BJ (cell line): ENCODE data around the gene PDCD5. TPM values are rescaled to one million over a fixed set of nuclear protein-coding genes. Genes with fewer than 3 reads are reported as not detected.

Source experiments
- CTCF ChIA-PET: fragments of 350-600 bp; formaldehyde crosslinking; extraction: SDS; loops from one replicate; lab custom pipeline; 2021; ENCODE audit warnings: antibody characterized with exemption, inconsistent platforms; lab: Yijun Ruan, JAX
- POLR2A ChIA-PET: fragments of 300-600 bp; sonication (Branson Sonifier 250); formaldehyde crosslinking; extraction: SDS; loops from one replicate; lab custom pipeline; 2021; ENCODE audit warnings: antibody characterized with exemption; lab: Charles Lee
- DNase-seq: peaks from one replicate; pipeline ENCODE4 v3.0.0-alpha.2; 2011; ENCODE audit warnings: low read depth
- H3K27me3 ChIP-seq: 2 replicates; pipeline ENCODE4 v1.6.0; 2011; ENCODE audit warnings: low read length; ENCODE audit not compliant: control insufficient read depth, insufficient read depth
- H3K36me3 ChIP-seq: 2 replicates; pipeline ENCODE4 v1.5.1; 2011; ENCODE audit warnings: low read length; ENCODE audit not compliant: control insufficient read depth, insufficient read depth
- H3K4me3 ChIP-seq: 2 replicates; pipeline ENCODE4 v1.5.1; 2011; ENCODE audit warnings: low read depth, mild to moderate bottlenecking, control low read depth, low read length
- CTCF ChIP-seq: IDR thresholded peaks from 2 replicates; pipeline ENCODE4 v1.5.1; 2011; ENCODE audit warnings: low read depth, mild to moderate bottlenecking, control low read depth, inconsistent platforms, low read length, moderate library complexity; ENCODE audit not compliant: insufficient read depth
- polyA plus RNA-seq: library from polyadenylated mRNA; depleted of rRNA; stranded (reverse); fragments of >200 nt; gene quantifications from 2 replicates; pipeline ENCODE4 v1.2.3, GENCODE V29; 2011

The PDCD5 gene
- polyA plus RNA-seq, 1 experiment = 66.9 TPM

- POLR2A ChIA-PET = no interaction called here
- H3K27me3 ChIP-seq = no peaks in the 10 kb centered on the region
- H3K36me3 ChIP-seq = peaks cover 11% of the 10 kb centered on the region
- TF ChIP-seq CTCF = no peak
- no peak for DNase-seq
- CTCF ChIA-PET = interaction anchor here (1.5 kb wide), 1 partner anchor 8 kb away, joined by 4 read pairs; no protein-coding TSS in a partner anchor
- H3K4me3 ChIP-seq = no peak overlapping the region
These were observed 13.0 kb downstream of the PDCD5 start for GRCh38 chr19:32594021-32594420.

- no peak overlapping the region for H3K4me3 ChIP-seq
- TF ChIP-seq CTCF = no peak
- ChIA-PET POLR2A (no interaction called here), CTCF (interaction anchor here (1.2 kb wide), 1 partner anchor 13 kb away, joined by 4 read pairs; no protein-coding TSS in a partner anchor)
- DNase-seq = no peak
- H3K36me3 ChIP-seq = peaks cover 11% of the 10 kb centered on the region
- H3K27me3 ChIP-seq = no peaks in the 10 kb centered on the region
These were observed 14.5 kb downstream of the PDCD5 start for GRCh38 chr19:32595491-32595890.

- Histone ChIP-seq H3K4me3 (no peak overlapping the region), H3K36me3 (peaks cover 11% of the 10 kb centered on the region), H3K27me3 (no peaks in the 10 kb centered on the region)
- no peak for TF ChIP-seq CTCF
- CTCF ChIA-PET = interaction anchor here (0.9 to 1.1 kb wide), 2 partner anchors 9 to 36 kb away, joined by 3 read pairs; no protein-coding TSS in a partner anchor
- DNase-seq = no peak
- POLR2A ChIA-PET = no interaction called here
These were observed 17.0 kb downstream of the PDCD5 start for GRCh38 chr19:32598022-32598421.

- ChIA-PET POLR2A (no interaction called here), CTCF (interaction anchor here (0.8 to 1.4 kb wide), 13 partner anchors 8 to 376 kb away, joined by 3 to 7 read pairs (median 3); partner anchors contain the start of gene PDCD5)
- Histone ChIP-seq H3K27me3 (no peaks in the 10 kb centered on the region), H3K36me3 (peaks cover 15% of the 10 kb centered on the region), H3K4me3 (no peak overlapping the region)
- DNase-seq = no peak
- no peak for TF ChIP-seq CTCF
These were observed 18.3 kb downstream of the PDCD5 start for GRCh38 chr19:32599258-32599657.

- TF ChIP-seq CTCF = peak; percentile 72
- no peak for DNase-seq
- ChIA-PET CTCF (interaction anchor here (0.6 to 1.4 kb wide), 15 partner anchors 12 to 375 kb away, joined by 3 to 7 read pairs (median 3); partner anchors contain the start of gene PDCD5), POLR2A (no interaction called here)
- Histone ChIP-seq H3K36me3 (peaks cover 15% of the 10 kb centered on the region), H3K4me3 (no peak overlapping the region), H3K27me3 (no peaks in the 10 kb centered on the region)
These were observed 18.8 kb downstream of the PDCD5 start for GRCh38 chr19:32599736-32600157.
